GM10847 (cell line): ENCODE results near the gene CDK14.

Experiments
- POLR2A ChIP-seq: IDR thresholded peaks from 2 replicates; pipeline ENCODE4 v1.6.1; 2011; ENCODE audit not compliant: insufficient read length; ENCODE audit errors: extremely low read depth

CDK14 gene

DNA sequence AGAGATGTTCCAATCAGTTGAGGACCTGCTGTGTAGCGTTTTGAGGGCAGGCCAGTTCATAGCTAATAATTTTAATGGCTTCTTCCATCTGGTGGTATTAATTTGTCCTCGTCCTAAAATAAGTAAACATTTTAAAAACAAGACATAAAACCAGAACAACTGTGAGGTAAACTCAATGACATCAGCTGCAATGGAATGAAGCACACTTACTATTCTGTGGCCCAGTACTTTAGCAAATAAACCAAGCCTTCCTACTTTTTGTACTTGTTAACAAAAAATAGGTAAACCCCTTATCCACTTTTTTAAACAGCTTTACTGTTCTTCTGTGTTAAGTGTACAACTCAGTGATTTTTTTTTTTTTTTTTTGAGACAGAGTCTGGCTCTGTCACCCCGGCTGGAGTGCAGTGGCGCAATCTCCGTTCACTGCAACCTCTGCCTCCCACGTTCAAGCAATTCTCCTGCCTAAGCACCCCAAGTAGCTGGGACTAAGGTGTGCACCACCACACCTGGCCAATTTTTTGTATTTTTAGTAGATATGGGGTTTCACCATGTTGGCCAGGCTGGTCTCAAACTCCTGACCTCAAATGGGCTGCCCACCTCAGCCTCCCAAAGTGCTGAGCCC is 639.2 kb downstream of the CDK14 start:
- TF ChIP-seq POLR2A: no peak

GRCh38 chr7:91239171-91239604 is 643.1 kb downstream of the CDK14 start:
- TF ChIP-seq POLR2A: no peak

DNA sequence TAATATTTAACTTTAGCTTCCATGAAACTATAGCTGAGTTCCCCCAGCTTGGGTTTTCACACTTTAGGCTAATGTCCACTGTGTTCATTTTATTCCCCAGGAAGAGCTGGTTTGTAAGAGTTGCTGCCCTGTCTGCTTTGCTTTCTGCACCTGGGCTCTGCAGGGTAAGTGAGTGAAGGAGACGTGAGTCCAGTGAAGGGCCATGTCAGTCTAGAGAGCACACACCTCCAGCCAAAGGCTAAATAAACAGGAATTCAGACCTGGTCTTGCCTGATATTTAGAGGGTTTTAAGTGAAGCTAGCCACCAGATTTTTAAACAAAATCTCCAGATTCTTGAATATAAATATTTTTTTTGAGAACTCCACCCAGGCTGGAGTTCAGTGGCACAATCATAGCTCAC is 643.7 kb downstream of the CDK14 start:
- TF ChIP-seq POLR2A: no peak

DNA sequence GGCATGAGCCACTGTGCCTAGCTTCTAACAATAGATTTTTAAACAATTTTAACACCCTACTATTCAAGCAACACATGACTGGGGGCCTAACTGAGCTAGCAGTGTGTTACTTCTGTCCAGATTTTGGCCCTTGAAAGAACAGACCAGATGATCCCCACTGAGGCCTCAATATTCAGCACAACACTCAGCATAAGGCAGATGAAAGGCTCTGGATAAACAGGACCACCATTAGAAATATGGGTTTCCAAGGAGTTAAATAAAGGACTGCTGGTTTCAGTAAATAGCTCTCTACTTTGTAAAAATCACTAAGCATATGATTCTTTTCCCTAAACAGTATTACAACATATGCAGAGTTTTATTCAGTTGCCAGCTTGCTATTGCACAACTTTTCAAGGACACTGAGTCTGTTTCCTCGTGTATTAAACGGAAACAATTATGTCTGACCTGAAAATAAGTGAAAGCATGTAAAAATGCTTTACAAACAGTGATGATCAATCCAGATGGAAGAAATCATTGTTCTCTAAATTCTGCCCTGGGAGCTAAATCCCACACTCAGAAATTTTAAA is 644.3 kb downstream of the CDK14 start:
- TF ChIP-seq POLR2A: no peak

DNA sequence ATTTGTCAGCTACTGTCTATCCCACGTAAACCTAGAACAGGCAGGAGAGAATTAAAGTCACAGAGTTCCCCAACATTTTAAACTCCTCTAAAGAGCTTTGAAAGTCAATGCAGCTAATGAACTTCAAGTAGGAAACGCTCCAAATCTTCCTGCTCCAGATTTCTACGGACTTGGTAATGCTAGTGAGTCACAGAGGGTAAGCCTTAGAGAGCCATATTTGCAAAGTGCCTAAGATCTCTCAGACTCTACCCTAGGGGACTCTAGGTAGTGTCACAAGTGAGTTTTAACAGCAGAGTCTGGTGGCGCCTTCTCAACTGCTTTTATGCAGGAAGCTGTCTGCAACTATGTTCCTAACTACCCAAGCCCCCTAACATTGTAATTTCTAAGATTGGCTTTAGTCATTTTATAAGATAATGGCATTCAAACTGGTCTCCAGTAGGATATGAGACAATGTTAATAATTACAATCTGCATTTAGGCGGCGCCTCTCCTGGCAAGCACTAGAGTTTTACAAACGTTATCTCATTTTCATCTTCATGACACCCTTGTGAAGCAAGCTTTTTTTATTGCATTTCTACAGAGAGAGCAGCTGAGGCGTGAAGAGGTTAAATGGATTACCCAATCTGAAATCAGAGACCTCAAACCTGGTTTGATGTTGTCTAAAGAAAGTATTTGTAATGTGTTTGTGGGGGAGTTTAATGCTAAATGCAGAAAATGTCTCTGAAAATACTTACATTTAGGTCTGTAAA is 646.1 kb downstream of the CDK14 start:
- no peak for TF ChIP-seq POLR2A

GRCh38 chr7:91243591-91244301 is 647.6 kb downstream of the CDK14 start:
- TF ChIP-seq POLR2A: no peak

- no peak for TF ChIP-seq POLR2A
These were observed 651.4 kb downstream of the CDK14 start for GRCh38 chr7:91247500-91247899.

GRCh38 chr7:91248996-91249395 is 652.9 kb downstream of the CDK14 start:
- no peak for TF ChIP-seq POLR2A

DNA sequence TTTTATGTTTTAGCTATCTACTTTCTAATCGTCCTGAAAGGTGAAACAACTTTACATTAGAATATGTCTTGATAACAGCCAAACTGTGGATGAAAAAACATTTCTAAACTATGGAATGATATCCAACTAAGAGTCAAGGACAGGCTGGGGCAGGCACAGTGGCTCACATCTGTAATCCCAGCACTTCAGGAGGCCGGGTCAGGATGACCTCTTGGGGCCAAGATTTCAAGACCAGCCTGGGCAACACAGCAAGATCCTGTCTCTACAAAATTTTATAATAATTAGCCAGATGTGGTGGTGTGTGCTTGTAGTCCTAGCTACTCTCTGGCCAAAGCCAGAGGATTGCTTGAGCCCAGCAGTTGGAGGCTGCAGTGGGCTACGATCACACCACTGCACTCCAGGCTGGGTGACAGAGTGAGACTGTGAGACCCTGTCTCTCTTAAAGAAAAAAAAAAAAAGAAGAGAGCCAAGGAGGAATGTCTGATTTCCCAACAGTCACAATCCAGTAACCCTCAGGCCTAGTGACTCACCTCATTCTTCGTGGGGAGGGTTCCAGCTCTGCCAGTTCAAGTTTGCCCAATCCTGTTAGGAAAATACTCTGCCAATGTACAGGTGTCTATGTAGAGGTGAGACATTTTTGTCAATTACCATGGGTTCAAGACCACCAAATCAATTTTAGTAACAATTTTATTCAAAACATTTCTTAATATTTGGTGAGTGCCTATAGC is 653.5 kb downstream of the CDK14 start:
- no peak for TF ChIP-seq POLR2A

DNA sequence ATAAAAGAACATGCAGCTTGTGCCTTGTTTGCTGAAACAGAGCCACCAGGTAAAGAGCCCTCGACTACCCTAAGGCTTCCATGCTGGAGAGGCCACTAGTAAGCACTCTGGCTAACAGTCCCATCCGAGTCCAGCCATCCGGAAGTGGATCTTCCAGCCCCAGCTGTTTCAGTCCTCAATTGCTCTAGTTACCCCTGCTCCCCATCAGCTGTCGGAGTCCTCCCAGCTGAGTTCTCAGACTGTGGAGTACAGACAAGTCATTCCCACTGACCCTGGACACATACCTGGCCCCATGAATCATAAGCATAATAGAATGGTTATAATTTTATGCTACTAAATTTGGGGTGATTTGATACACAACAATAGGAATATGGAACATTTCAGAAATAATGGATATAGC is 654.6 kb downstream of the CDK14 start:
- no peak for TF ChIP-seq POLR2A

DNA sequence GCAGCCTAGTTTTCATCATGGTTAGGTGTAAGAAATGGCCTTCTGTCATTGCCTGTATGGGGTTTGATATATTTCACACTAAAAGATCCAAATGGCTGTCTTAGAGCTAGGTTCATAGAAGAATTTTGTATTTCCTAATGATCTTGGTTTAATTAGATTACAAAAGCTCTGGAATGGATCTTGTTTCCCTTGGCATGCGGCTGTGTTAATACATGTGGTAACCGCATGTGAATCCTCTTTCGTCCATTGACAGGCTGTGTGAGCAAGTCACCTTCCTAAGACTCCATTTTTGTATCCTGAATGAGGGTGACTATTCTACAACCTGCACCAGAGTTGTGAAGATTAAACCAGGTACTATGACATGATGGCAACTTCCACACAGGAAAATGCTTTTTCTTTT is 655.8 kb downstream of the CDK14 start:
- no peak for TF ChIP-seq POLR2A
